Medulla oblongata (tissue), 1 donor: ENCODE measurements around the gene DPP7.
"Not testable (repeated sequence)": the region's sequence is repeated elsewhere in the genome, so short reads cannot be mapped to it uniquely, and the experiment has no call there.

Experiments used
- DNase-seq: peaks from one replicate; pipeline ENCODE4 v3.0.0-alpha.2; 2015; ENCODE audit errors: extremely low spot score

DPP7 gene

DNA sequence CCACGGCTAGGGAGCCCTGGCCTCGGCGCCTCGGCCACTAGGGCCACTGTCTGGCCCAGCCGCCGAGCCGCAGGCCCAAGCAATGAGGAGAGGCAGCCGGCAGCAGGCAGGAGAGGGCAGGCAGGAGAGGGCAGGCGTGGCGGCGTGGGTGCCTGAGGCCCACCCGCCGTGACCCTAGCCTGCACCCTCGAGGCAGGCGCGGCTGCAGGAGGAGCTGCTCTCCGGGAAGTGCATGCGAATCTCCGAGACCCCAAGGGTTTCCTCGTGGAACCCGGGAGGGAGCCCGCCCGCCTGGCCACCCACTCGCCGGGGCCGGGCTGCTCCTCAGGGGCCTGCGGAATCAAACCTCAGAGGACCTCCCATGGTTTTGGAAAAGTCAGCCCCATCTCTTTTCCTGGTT lies 33.7 kb upstream of the DPP7 start:
- DNase-seq: no peak

GRCh38 chr9:137147793-137148160 lies 33.2 kb upstream of the DPP7 start:
- no peak for DNase-seq

GRCh38 chr9:137147091-137147792 lies 32.7 kb upstream of the DPP7 start:
- no peak for DNase-seq

DNA sequence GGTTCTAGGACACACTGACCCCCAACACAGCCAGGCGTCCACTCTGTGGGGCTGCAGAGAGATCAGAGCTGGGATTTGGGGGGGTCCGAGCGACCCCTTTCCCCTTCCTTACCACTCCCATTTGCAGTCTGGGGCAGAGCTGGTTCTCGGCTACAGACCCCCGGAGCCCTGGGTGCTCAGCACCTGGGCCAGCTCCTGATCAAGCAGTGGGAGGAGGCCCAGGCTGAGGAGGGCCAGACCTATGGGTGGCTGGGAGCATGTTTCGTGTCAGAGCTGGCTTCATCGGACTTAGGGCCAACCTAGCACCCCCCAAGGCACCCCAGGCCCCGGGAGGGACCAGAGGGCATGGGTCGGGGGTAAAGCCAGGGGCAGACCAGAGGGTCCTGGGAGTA lies 32.0 kb upstream of the DPP7 start:
- no peak for DNase-seq

GRCh38 chr9:137145731-137146526 lies 31.4 kb upstream of the DPP7 start:
- DNase-seq: no peak

DNA sequence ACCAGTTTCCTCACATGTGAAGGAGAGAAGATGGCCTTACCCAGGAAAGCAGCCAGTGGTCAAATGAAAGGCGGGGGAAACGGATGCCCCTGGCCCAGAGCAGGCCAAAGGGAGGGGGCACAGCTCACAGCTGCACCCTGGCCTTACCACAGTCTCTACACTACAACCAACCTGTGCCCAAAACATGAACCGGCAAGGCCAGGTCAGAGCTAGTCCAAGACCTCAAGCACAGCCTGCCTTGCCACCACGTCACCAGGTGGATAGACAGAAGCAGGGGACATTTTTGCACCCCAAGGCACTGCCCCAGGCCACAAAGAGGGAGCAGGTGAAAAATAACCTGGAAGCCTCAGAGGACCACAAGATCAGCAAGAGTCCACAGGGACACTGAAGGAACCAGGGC lies 28.9 kb upstream of the DPP7 start:
- no peak for DNase-seq

GRCh38 chr9:137141976-137142936 lies 27.7 kb upstream of the DPP7 start:
- DNase-seq: no peak

DNA sequence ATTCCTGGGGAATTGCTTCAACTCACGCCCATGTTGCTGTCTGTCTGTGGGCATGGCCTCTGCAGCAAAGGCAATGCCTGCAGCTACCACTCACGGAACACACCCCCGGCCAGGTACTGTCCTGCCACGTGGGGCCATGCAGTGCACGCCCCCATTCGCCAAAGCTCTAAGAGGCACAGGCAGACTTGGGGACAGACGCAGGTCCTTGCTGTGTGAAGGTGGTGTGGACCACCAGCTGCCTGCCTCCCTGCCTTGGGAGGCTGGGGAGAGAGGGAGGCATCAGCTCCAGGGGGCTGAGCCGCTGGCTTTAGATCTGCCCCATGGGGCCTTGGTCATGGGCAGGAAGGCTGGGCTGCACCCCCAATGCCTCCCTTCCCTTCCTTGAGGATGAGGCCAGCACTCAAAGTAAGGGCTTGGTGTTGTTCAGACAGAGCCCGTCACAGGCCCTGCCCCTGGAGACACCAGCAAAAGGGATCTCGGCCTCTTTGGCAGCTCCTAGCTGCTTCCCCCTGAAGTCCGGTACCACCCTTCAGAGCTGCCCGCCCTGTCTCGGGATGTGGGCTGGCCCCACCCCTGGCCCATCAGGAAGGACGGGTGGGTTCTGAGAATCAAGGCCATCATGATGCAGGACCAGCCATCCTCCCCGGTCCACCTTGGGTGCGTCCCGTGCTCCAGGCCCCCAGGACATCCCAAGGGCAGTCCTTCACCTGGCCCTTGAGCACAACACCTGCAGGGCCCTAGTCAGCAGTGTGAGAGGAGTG lies 26.7 kb upstream of the DPP7 start:
- DNase-seq: no peak

DNA sequence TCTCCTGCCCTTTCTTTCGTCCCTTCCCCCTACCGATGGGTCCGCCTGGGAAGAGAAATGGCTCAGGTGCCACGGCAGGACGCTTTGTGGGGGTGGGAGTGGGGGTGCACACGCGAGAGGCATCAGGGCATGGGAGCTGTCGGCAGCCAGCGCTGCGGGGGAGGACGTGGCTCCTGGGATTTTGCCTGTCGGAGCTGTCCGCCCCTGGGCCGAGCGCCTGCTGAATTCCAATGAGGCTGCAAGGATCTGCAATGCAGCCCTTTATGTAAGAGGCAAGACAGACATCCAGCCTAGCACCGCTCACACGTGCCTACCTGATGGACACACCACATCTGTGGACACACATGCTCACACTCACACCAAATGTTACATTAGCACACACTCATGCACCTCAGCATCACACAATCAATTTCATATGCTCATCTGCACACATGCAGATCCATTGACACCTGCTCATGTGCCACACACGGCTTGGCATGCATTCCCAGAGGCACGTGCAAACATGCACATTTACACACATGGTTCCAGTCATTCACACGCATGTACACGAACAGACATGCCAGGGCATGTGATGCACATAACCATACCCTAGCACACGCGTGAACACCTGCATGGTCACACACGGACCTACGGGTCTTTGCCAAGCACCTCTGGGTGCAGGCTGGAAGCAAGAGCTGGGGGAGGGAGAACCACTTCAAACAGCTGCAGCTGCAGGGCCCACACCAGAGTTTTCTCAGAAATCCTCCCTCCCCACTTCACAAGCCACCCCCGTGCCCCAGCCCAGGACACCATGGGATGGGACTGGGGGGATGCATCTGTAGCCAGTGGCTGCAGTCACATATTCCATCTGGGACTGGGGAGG lies 25.8 kb upstream of the DPP7 start:
- no peak for DNase-seq

DNA sequence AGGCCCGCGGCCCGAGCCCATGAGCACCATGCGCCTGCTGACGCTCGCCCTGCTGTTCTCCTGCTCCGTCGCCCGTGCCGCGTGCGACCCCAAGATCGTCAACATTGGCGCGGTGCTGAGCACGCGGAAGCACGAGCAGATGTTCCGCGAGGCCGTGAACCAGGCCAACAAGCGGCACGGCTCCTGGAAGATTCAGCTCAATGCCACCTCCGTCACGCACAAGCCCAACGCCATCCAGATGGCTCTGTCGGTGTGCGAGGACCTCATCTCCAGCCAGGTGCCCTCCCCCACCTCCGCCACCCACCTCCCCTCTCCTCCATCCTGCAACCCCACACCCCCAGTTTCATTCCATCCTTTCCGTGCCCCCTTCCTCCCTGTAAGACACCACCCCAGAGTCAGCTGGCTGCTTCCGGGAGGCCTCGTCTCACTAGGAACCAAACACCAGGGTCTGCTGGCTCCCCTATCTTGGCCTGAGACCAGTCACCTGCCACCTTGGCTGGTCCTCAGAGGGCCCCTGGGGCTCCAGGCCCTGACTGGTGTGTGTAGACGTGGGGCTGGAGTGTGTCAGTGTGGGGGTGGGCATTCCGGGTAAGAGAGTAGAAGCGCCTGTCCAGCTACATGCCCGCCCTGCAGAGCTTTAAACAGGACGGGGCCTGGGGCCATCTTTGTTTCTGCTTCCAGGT lies 25.1 kb upstream of the DPP7 start:
- no peak for DNase-seq

GRCh38 chr9:137138722-137139467 lies 24.4 kb upstream of the DPP7 start, which contains the start of gene GRIN1:
TSS of gene GRIN1 (plus strand) at chr9:137139154. CDS start at chr9:137139487, 333 bp downstream.
- DNase-seq: no peak

DNA sequence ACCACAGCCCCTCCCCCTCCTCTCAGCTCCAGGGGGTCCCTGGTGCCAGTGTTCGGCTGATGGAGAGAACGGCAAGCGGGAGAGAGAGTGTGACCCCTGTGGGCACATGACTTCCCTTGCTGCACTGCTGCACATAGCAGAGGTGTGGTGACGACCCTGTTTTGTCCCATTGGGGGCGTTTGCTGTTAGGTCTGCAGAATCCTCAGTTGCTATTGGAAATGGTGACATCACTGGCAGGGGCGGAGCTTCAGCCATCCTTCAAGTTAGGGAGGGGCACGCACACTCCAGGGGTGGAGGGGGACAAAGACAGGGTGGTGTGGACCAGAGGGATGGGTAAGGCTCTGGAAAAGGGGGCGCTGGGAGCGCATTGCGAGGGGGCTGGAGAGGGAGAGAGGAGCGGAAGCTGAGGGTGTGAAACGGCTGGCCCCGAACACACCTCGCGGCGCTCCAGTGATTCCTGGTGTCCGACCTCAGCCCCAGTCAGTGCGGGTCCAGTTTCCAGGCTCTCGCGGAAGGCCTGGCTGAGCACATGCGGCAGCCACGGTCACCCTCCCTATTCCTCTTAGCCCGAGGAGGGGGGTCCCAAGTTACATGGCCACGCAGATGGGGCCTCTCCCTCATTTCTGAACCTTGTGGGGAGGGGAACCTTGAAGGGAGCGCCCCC lies 23.7 kb upstream of the DPP7 start:
- no peak for DNase-seq

DNA sequence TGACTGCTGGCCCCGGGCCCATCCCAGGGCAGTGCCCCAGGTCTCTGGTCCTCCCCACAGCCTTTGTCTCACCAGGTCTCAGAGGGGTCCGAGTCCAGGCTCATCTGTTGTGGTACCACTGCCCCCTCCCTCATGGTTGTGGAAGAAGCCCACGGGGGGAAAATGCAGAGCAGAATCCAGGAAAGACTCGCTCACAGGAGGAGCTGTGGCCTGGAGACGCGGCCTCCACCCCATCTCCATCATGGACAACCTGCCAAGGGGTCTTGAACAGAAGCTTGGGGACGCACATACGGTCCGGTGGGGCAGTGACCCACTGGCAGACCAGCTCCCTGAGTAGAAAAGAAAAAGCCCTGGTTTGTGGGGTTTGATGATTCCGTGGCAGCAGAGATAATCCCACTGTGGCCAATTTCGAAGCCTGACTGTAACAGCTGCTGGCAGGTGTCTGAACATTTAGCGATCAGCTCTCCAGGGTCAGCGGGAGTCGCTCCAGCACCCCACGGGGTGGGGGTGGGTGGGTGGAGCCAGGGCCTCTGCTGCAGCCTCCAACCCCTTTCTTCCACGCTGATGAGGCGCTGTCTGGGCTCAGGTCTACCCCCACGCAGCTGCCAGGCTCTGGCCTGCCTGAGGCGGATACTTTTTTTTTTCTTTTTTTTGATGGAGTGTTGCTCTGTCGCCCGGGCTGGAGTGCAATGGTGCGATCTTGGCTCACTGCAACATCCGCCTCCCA lies 22.5 kb upstream of the DPP7 start:
- no peak for DNase-seq

GRCh38 chr9:137136261-137136880 lies 21.8 kb upstream of the DPP7 start:
- no peak for DNase-seq

GRCh38 chr9:137135154-137135553 lies 20.6 kb upstream of the DPP7 start:
- DNase-seq: not testable (repeated sequence)

DNA sequence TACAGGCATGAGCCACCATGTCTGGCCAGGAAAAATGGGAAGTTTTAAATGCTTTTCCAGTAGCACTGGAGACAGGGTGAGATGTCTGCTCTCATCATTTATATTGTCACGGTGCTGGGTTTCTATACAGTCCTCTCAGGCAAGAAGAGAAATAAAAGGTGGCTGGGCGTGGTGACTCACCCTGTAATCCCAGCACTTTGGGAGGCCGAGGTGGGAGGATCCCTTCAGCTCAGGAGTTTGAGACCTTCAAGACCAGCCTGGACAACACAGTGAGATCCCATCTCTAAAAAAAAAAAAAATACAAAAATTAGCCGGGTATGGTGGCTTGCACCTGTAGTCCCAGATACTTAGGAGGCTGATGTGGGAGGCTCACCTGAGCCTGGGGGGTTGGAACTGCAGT lies 19.7 kb upstream of the DPP7 start:
- DNase-seq: no peak

GRCh38 chr9:137130176-137130755 lies 15.7 kb upstream of the DPP7 start:
- no peak for DNase-seq
